ENCODE data around the gene FAM89A.
"Not testable (repeated sequence)": the region's sequence is repeated elsewhere in the genome, so short reads cannot be mapped to it uniquely, and the experiment has no call there.

FAM89A gene

DNA sequence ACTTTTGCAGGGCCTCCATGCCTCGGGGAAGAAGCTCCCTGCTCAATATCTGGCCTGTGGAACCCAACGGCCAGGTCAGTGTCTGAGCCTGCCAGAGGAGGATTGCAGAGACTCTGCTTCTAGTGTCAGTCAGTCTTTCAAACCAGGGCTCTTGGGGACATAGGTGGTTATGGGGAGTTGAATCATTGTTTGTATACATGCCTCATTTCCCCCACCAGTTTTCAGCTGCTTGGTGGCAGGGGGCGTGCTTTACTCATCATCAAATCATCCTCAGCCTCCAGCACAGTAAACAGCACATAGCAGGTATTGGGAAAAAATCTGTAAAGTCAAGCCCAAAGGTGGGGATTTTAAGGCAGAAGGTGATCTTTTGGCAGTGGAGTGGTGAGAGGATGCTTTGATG, 17.4 kb upstream of the FAM89A start:
- Histone ChIP-seq H3K4me1 (ENCODE audit: control extremely low read depth in 1 of 4, control insufficient read depth in 4 of 4, insufficient read depth in 4 of 4, low read length in 3 of 4) (peaks cover 5 to 22% (median 17%) of the 10 kb centered on the region in 4 experiments), H3K36me3 (ENCODE audit: control insufficient read depth in 4 of 4, insufficient read depth in 4 of 4, low read length in 3 of 4) (no peaks in the 10 kb centered on the region), H3K9me3 (ENCODE audit: control extremely low read depth in 1 of 5, control insufficient read depth in 4 of 5, insufficient read depth in 2 of 5, low read depth in 1 of 5, low read length in 4 of 5) (peaks cover 0 to 6% (median 0%) of the 10 kb centered on the region in 5 experiments), H3K27me3 (replicated peaks in 2 of 5; ENCODE audit: control insufficient read depth in 4 of 5, insufficient read depth in 5 of 5, low read length in 4 of 5) (peaks cover 0 to 7% (median 0%) of the 10 kb centered on the region in 5 experiments), H3K27ac (ENCODE audit: insufficient read depth in 1 of 2, low read depth in 1 of 2, low read length in 2 of 2, poor library complexity in 1 of 2, severe bottlenecking in 2 of 2) (no peak overlapping the region), H3K4me3 (ENCODE audit: control insufficient read depth in 1 of 7, extremely low read depth in 1 of 7, insufficient read depth in 4 of 7, low read depth in 2 of 7, low read length in 6 of 7) (no peak overlapping the region)
- CTCF ChIA-PET = interaction anchor here (1.1 kb wide), 1 partner anchor 13 kb away, joined by 3 read pairs; no protein-coding TSS in a partner anchor
- POLR2A ChIA-PET = no interaction called here
- DNase-seq = no peak
- 100% methylated on average over 2 of the region's 3 CpGs for WGBS (ENCODE audit: insufficient coverage)

DNA sequence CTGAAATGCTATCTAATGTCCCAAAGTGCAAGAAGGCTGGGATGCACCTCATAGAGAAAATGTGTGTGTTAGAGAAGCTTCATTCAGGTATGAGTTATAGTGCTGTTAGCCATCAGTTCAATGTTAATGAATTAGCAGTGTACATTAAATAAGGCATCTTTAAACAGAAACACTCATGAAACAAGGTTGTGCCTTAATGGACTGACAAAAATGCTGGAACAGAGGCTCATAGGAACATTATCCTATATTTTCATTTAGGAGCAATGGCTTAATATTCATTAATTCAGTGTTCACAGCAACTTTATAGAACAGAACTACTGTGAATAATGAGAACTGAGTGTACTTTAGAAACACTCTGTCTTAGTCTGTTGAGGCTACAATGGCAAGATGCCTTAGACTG, 15.2 kb upstream of the FAM89A start:
- CTCF ChIA-PET = no interaction called here
- POLR2A ChIA-PET = no interaction called here

GRCh38 chr1:231053493-231054162, 13.6 kb upstream of the FAM89A start:
- Histone ChIP-seq H3K4me1 (ENCODE audit: control extremely low read depth in 1 of 4, control insufficient read depth in 4 of 4, insufficient read depth in 4 of 4, low read length in 3 of 4) (peaks cover 5 to 22% (median 17%) of the 10 kb centered on the region in 4 experiments), H3K27ac (ENCODE audit: insufficient read depth in 1 of 2, low read depth in 1 of 2, low read length in 2 of 2, poor library complexity in 1 of 2, severe bottlenecking in 2 of 2) (peak overlapping the region in 1 of 2 experiments; percentile 47), H3K9me3 (ENCODE audit: control extremely low read depth in 1 of 5, control insufficient read depth in 4 of 5, insufficient read depth in 2 of 5, low read depth in 1 of 5, low read length in 4 of 5) (peaks cover 0 to 6% (median 0%) of the 10 kb centered on the region in 5 experiments), H3K4me3 (ENCODE audit: control insufficient read depth in 1 of 7, extremely low read depth in 1 of 7, insufficient read depth in 4 of 7, low read depth in 2 of 7, low read length in 6 of 7) (peak overlapping the region in 6 of 7 experiments; percentile 8 to 69 (median 54)), H3K36me3 (ENCODE audit: control insufficient read depth in 4 of 4, insufficient read depth in 4 of 4, low read length in 3 of 4) (no peaks in the 10 kb centered on the region), H3K27me3 (replicated peaks in 2 of 5; ENCODE audit: control insufficient read depth in 4 of 5, insufficient read depth in 5 of 5, low read length in 4 of 5) (peaks cover 0 to 7% (median 0%) of the 10 kb centered on the region in 5 experiments)
- WGBS (ENCODE audit: insufficient coverage) = 0% methylated on average over 4 of the region's 7 CpGs
- ChIA-PET CTCF (interaction anchor here (0.7 to 1.3 kb wide), 5 partner anchors 10 to 158 kb away, joined by 3 read pairs; no protein-coding TSS in a partner anchor), POLR2A (interaction anchor here (0.8 kb wide), 1 partner anchor 68 kb away, joined by 3 read pairs; no protein-coding TSS in a partner anchor)
- DNase-seq = peak; percentile 49 to 91 (median 89)

More for the DNA sequence above, 15.2 kb upstream of the FAM89A start:
- Histone ChIP-seq H3K27ac (ENCODE audit: insufficient read depth in 1 of 2, low read depth in 1 of 2, low read length in 2 of 2, poor library complexity in 1 of 2, severe bottlenecking in 2 of 2) (no peak overlapping the region), H3K9me3 (ENCODE audit: control extremely low read depth in 1 of 5, control insufficient read depth in 4 of 5, insufficient read depth in 2 of 5, low read depth in 1 of 5, low read length in 4 of 5) (peaks cover 0 to 6% (median 0%) of the 10 kb centered on the region in 5 experiments), H3K4me3 (ENCODE audit: control insufficient read depth in 1 of 7, extremely low read depth in 1 of 7, insufficient read depth in 4 of 7, low read depth in 2 of 7, low read length in 6 of 7) (no peak overlapping the region), H3K36me3 (ENCODE audit: control insufficient read depth in 4 of 4, insufficient read depth in 4 of 4, low read length in 3 of 4) (no peaks in the 10 kb centered on the region), H3K27me3 (replicated peaks in 2 of 5; ENCODE audit: control insufficient read depth in 4 of 5, insufficient read depth in 5 of 5, low read length in 4 of 5) (peaks cover 0 to 7% (median 0%) of the 10 kb centered on the region in 5 experiments), H3K4me1 (ENCODE audit: control extremely low read depth in 1 of 4, control insufficient read depth in 4 of 4, insufficient read depth in 4 of 4, low read length in 3 of 4) (peaks cover 5 to 22% (median 17%) of the 10 kb centered on the region in 4 experiments)
- no peak for DNase-seq

DNA sequence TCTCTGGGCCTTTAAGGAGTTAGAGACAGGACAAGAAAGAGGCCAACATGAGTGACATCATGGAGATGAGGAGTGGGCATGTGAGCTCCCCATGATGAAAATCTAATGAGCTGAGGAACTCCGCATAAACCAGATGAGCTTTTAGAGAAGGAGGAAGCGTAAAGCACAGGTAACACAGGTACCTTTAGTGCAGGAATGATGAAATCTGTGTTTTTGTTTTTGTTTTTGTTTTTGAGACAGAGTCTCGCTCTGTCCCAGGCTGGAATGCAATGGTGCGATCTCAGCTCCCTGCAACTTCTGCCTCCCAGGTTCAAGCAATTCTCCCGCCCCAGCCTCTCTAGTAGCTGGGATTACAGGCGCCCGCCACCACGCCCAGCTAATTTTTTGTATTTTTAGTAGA, 12.7 kb upstream of the FAM89A start:
- 91% methylated on average over 5 of the region's 8 CpGs for WGBS (ENCODE audit: insufficient coverage)
- Histone ChIP-seq H3K4me3 (ENCODE audit: control insufficient read depth in 1 of 7, extremely low read depth in 1 of 7, insufficient read depth in 4 of 7, low read depth in 2 of 7, low read length in 6 of 7) (no peak overlapping the region), H3K27me3 (replicated peaks in 2 of 5; ENCODE audit: control insufficient read depth in 4 of 5, insufficient read depth in 5 of 5, low read length in 4 of 5) (no peaks in the 10 kb centered on the region), H3K27ac (ENCODE audit: insufficient read depth in 1 of 2, low read depth in 1 of 2, low read length in 2 of 2, poor library complexity in 1 of 2, severe bottlenecking in 2 of 2) (no peak overlapping the region), H3K4me1 (ENCODE audit: control extremely low read depth in 1 of 4, control insufficient read depth in 4 of 4, insufficient read depth in 4 of 4, low read length in 3 of 4) (peaks cover 5 to 22% (median 17%) of the 10 kb centered on the region in 4 experiments), H3K36me3 (ENCODE audit: control insufficient read depth in 4 of 4, insufficient read depth in 4 of 4, low read length in 3 of 4) (no peaks in the 10 kb centered on the region), H3K9me3 (ENCODE audit: control extremely low read depth in 1 of 5, control insufficient read depth in 4 of 5, insufficient read depth in 2 of 5, low read depth in 1 of 5, low read length in 4 of 5) (peaks cover 0 to 6% (median 0%) of the 10 kb centered on the region in 5 experiments)
- ChIA-PET CTCF (interaction anchor here (1.0 to 1.3 kb wide), 3 partner anchors 34 to 159 kb away, joined by 3 read pairs; no protein-coding TSS in a partner anchor), POLR2A (no interaction called here)
- no peak for DNase-seq

GRCh38 chr1:231050932-231051331, 10.9 kb upstream of the FAM89A start:
- CTCF ChIA-PET = interaction anchor here (0.7 kb wide), 1 partner anchor 133 kb away, joined by 3 read pairs; no protein-coding TSS in a partner anchor
- POLR2A ChIA-PET; DNase-seq; H3K36me3 ChIP-seq (ENCODE audit: control insufficient read depth in 4 of 4, insufficient read depth in 4 of 4, low read length in 3 of 4); H3K27ac ChIP-seq (ENCODE audit: insufficient read depth in 1 of 2, low read depth in 1 of 2, low read length in 2 of 2, poor library complexity in 1 of 2, severe bottlenecking in 2 of 2); H3K4me3 ChIP-seq (ENCODE audit: control insufficient read depth in 1 of 7, extremely low read depth in 1 of 7, insufficient read depth in 4 of 7, low read depth in 2 of 7, low read length in 6 of 7); H3K9me3 ChIP-seq (ENCODE audit: control extremely low read depth in 1 of 5, control insufficient read depth in 4 of 5, insufficient read depth in 2 of 5, low read depth in 1 of 5, low read length in 4 of 5); H3K27me3 ChIP-seq (replicated peaks in 2 of 5; ENCODE audit: control insufficient read depth in 4 of 5, insufficient read depth in 5 of 5, low read length in 4 of 5): not testable (repeated sequence)
- 97% methylated on average over 7 of the region's 9 CpGs for WGBS (ENCODE audit: insufficient coverage)
- H3K4me1 ChIP-seq (ENCODE audit: control extremely low read depth in 1 of 4, control insufficient read depth in 4 of 4, insufficient read depth in 4 of 4, low read length in 3 of 4) = peaks cover 5 to 22% (median 17%) of the 10 kb centered on the region in 4 experiments

DNA sequence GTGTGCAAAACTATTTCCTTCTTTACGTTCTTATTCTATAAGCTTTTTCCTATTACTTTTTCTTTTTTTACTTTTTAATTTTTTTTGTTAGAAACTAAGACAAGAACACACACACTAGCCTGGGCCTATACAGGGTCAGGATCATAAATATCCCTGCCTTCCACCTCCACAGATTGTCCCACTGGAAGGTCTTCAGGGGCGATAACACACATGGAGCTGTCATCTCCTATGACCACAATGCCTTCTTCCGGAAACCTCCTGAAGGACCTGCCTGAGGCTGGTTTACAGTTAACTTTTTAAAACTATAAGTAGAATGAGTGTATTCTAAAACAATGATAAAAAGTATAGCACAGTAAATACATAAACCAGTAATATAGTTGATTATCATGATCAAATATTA, 10.3 kb upstream of the FAM89A start:
- no peak overlapping the region for H3K4me3 ChIP-seq (ENCODE audit: control insufficient read depth in 1 of 7, extremely low read depth in 1 of 7, insufficient read depth in 4 of 7, low read depth in 2 of 7, low read length in 6 of 7)
- WGBS (ENCODE audit: insufficient coverage) = no CpG with 5 or more reads among the region's 3 CpGs
- H3K27ac ChIP-seq (ENCODE audit: insufficient read depth in 1 of 2, low read depth in 1 of 2, low read length in 2 of 2, poor library complexity in 1 of 2, severe bottlenecking in 2 of 2) = no peak overlapping the region
- H3K4me1 ChIP-seq (ENCODE audit: control extremely low read depth in 1 of 4, control insufficient read depth in 4 of 4, insufficient read depth in 4 of 4, low read length in 3 of 4) = peaks cover 5 to 22% (median 17%) of the 10 kb centered on the region in 4 experiments
- ChIA-PET CTCF (interaction anchor here (0.7 kb wide), 1 partner anchor 132 kb away, joined by 3 read pairs; no protein-coding TSS in a partner anchor), POLR2A (no interaction called here)
- no peak for DNase-seq
- no peaks in the 10 kb centered on the region for H3K36me3 ChIP-seq (ENCODE audit: control insufficient read depth in 4 of 4, insufficient read depth in 4 of 4, low read length in 3 of 4)
- no peaks in the 10 kb centered on the region for H3K27me3 ChIP-seq (replicated peaks in 2 of 5; ENCODE audit: control insufficient read depth in 4 of 5, insufficient read depth in 5 of 5, low read length in 4 of 5)
- H3K9me3 ChIP-seq (ENCODE audit: control extremely low read depth in 1 of 5, control insufficient read depth in 4 of 5, insufficient read depth in 2 of 5, low read depth in 1 of 5, low read length in 4 of 5) = peaks cover 0 to 8% (median 0%) of the 10 kb centered on the region in 5 experiments

All from common myeloid progenitor, CD34-positive (primary cell).